Measurements from ENCODE around the gene STRADB.
"Not testable (repeated sequence)": the region's sequence is repeated elsewhere in the genome, so short reads cannot be mapped to it uniquely, and the experiment has no call there.

Gene STRADB

GRCh38 chr2:201429835-201430234, 21.7 kb upstream of the STRADB start:
- not testable (repeated sequence) for DNase-seq (ENCODE audit: low read depth in 1 of 2, low spot score in 1 of 2)

GRCh38 chr2:201430322-201430721, 21.2 kb upstream of the STRADB start:
- not testable (repeated sequence) for DNase-seq (ENCODE audit: low read depth in 1 of 2, low spot score in 1 of 2)

- no peak for DNase-seq (ENCODE audit: low read depth in 1 of 2, low spot score in 1 of 2)
These were observed 20.7 kb upstream of the STRADB start for GRCh38 chr2:201430839-201431238.

- DNase-seq (ENCODE audit: low read depth in 1 of 2, low spot score in 1 of 2), result no peak
These were observed 19.4 kb upstream of the STRADB start for GRCh38 chr2:201432038-201432620.

- DNase-seq (ENCODE audit: low read depth in 1 of 2, low spot score in 1 of 2), result no peak
These were observed 18.7 kb upstream of the STRADB start for GRCh38 chr2:201432621-201433393.

GRCh38 chr2:201433394-201433995, 18.0 kb upstream of the STRADB start:
- no peak for DNase-seq (ENCODE audit: low read depth in 1 of 2, low spot score in 1 of 2)

- DNase-seq (ENCODE audit: low read depth in 1 of 2, low spot score in 1 of 2), result no peak
These were observed 15.4 kb upstream of the STRADB start for GRCh38 chr2:201436141-201436540.

- DNase-seq (ENCODE audit: low read depth in 1 of 2, low spot score in 1 of 2), result not testable (repeated sequence)
These were observed 12.1 kb upstream of the STRADB start for GRCh38 chr2:201439336-201439922.

GRCh38 chr2:201440182-201440581, 11.4 kb upstream of the STRADB start:
- no peak for DNase-seq (ENCODE audit: low read depth in 1 of 2, low spot score in 1 of 2)

- DNase-seq (ENCODE audit: low read depth in 1 of 2, low spot score in 1 of 2), result no peak
These were observed 10.1 kb upstream of the STRADB start for GRCh38 chr2:201441409-201441808.

- no peak for DNase-seq (ENCODE audit: low read depth in 1 of 2, low spot score in 1 of 2)
These were observed 6.6 kb upstream of the STRADB start for GRCh38 chr2:201444746-201445465.

- DNase-seq (ENCODE audit: low read depth in 1 of 2, low spot score in 1 of 2), result no peak
These were observed 4.5 kb upstream of the STRADB start for GRCh38 chr2:201447086-201447485.

- DNase-seq (ENCODE audit: low read depth in 1 of 2, low spot score in 1 of 2), result no peak
These were observed 3.5 kb upstream of the STRADB start for GRCh38 chr2:201448061-201448460.

GRCh38 chr2:201448701-201449100, 2.8 kb upstream of the STRADB start:
- DNase-seq (ENCODE audit: low read depth in 1 of 2, low spot score in 1 of 2), result no peak

- no peak for DNase-seq (ENCODE audit: low read depth in 1 of 2, low spot score in 1 of 2)
These were observed 617 bp upstream of the STRADB start for GRCh38 chr2:201450954-201451291.

GRCh38 chr2:201452058-201452921, 750 bp downstream of the STRADB start:
- no peak for DNase-seq (ENCODE audit: low read depth in 1 of 2, low spot score in 1 of 2)

GRCh38 chr2:201452922-201453643, 1.5 kb downstream of the STRADB start:
- DNase-seq (ENCODE audit: low read depth in 1 of 2, low spot score in 1 of 2), result no peak

GRCh38 chr2:201458381-201458780, 6.8 kb downstream of the STRADB start:
- DNase-seq (ENCODE audit: low read depth in 1 of 2, low spot score in 1 of 2), result no peak

- DNase-seq (ENCODE audit: low read depth in 1 of 2, low spot score in 1 of 2), result no peak
These were observed 9.0 kb downstream of the STRADB start for GRCh38 chr2:201460532-201460931.

- no peak for DNase-seq (ENCODE audit: low read depth in 1 of 2, low spot score in 1 of 2)
These were observed 13.0 kb downstream of the STRADB start for GRCh38 chr2:201464547-201464946.
